Effector CD8-positive, alpha-beta T cell (primary cell): ENCODE results near the gene BPI.
"Not testable (repeated sequence)": the region's sequence is repeated elsewhere in the genome, so short reads cannot be mapped to it uniquely, and the experiment has no call there.

Experiments
- DNase-seq: peaks from one replicate; lab custom pipeline; 2025; lab: John Stamatoyannopoulos, UW

BPI gene

DNA sequence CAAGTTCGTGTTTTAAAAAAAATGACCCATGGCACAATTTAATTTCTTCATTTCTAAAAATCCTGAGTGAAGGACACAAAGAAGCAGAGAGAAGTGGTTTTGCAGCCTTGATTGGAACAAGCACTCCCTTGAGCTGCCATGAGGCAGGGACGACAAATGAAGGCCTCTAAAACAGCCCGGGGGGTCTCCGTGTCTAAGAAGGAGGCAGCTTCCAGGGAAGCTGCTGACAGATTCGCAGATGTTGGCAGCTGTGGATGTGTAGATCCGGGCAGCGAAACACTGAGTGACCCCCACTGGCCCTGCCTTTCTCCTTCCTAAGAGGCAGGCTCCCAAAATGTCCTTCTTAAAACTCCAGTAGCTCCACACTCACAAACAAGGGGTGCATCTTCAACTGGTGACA is 32.8 kb downstream of the BPI start:
- no peak for DNase-seq

DNA sequence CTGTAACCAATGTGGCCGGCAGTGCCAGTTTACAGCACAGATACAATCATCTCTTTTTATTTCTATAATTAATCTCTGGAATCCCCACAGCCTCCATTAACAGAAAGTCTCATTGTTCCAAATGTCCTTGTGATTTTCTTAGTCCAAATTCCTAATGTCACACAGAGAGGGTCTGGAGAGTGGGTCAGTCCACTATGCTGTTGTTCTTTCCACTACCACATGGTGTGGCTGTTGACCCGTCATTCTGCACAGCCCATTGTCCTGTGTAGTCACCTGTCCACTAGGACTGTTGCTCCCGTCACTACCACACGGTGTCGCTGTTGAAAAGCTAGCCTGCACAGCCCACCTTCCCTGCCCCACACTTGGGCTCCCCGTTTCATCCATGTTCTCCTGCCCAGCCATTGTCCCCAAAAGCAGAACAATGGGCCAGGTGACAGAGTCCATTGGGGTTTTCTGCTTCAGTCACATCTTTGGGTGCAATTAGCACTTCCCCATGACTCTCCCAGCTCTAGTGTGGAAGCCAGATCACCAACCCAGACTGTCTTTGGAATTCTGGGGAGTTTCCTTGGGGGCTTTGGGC is 33.7 kb downstream of the BPI start:
- DNase-seq: no peak

GRCh38 chr20:38338849-38339520 is 35.0 kb downstream of the BPI start:
- DNase-seq: no peak

DNA sequence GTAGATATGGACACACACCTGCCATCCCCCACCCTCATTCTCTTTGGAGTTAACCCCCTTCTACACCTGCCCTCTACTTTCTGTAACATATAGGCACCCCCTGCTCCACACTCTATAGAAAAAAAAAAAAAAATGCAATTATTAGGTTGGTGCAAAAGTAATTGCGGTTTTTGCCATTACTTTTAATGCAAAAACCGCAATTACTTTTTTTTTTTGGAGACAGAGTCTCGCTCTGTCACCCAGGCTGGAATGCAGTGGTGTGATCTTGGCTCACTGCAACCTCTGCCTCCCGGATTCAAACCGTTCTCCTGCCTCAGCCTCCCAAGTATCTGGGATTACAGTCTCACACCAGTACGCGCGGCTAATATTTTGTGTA is 35.6 kb downstream of the BPI start:
- DNase-seq: not testable (repeated sequence)

DNA sequence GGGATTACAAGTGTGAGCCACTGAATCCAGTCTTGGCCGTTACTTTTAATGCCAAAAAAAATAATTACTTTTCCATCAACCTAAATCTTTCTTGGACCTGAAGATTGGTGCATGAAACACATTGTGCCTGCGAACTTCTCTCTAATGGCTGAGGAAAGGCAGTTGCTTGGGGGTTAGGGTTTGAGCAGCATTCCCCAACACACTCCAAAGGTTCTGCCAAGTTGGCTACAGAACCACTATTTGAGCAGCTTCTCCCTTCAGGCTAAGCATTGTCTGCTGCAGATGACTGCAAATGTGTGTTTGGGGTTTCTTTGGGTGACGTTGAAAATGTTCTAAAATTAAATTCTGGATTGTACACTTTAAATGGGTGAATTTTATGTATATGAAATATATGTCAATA is 36.0 kb downstream of the BPI start:
- no peak for DNase-seq

DNA sequence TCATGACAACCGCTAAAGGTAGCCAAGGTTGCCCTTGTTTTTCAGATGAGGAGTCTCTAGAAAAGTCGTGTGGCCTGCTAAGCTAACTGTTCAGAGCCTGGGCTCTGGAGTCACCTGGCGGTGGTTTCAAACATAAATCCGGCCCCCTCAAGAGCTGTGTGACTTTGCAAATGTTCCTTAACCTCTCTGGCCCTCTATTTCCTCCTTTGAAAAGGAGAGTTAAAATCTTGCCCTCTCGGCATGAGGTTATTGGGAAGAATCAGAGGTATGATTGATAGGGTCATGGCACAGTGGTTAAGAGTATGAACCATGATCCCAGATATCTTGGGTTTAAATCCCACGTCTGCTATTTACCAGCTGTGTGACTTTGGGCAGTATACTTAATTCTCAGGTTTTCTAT is 36.7 kb downstream of the BPI start:
- no peak for DNase-seq

GRCh38 chr20:38342216-38342615 is 38.3 kb downstream of the BPI start:
- DNase-seq: no peak

GRCh38 chr20:38342713-38343310 is 38.9 kb downstream of the BPI start:
- no peak for DNase-seq

DNA sequence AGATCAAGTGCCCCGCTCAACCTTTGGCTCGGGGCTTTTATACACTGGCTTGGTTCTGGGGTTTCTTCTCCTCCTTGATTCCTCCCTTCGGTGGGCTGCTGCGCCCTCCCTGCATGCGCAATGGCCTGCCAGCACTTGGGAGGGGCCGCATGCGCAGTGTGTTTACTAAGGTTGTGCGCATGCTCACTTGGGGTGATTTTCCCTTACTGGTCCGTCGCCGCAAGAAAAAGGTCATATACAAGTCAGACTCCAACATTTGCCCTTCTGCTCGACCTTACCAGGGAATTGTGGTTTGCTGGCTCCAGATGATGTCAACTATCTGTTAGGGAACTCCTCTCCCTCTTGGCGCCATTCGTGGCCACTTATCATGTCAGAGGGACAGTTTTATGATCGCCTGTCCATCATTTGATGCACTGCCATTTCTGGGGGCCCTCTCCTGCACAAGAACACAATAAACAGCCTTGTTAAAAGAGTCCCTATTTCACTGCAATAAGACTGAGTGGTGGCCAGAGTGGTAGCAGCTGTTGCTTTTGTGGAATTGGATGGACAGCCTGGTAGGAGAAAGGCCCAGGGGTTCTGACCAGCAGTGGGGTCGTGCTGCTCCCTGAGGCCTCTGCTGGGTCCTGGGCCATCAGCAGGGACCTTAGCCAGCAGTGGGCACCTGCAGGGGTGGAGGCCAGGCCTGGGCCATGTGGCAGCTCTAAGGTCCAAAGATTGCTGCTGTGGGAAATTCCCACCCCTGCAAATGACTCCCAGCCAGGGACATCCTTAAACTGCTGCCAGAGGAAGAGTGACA is 39.6 kb downstream of the BPI start:
- no peak for DNase-seq

DNA sequence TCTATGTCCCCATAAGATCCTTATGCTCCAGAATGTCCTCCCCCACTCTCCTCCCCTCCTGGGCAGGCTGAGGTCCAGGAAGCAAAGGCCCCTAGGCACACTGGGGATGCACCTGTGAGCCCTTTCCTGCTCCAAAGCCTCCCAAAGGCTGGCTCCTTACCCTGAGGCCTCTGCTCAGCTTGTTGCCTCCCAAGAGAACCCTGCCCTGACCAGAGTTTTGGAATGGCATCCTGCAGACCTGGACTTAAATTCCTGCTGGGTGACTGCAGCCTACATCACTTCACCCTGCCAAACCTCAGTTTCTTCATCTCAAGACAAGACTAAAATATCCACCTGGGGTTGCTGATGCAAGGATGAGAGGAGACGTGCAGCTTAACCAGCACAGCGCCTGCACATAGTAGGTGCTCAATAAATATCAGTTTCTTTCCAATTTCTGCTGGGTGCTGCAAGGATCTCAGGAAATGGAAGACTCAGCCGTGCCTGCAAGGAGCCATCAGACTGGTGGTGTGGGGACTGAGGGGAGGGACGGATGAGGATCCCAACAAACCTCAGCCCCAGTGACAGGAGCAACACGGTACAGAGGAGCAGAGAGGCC is 40.2 kb downstream of the BPI start:
- no peak for DNase-seq

DNA sequence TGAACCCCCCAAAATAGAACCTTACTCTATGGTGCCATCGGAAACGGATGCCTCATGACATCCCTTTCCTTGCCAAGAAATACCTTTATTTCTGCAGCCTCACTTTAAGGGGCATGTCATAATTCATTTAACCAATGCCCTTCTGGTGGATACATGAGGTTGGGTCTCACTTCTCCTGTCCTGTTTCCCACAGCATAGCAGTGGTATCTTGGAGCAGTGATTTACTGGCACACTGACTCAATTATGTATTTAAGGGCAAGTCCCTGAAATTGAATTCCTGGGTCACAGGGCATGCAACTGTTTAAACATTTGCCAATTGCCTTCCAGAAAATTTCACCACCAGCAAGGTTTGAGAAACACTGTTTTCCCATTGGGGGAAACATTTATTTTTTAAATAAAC is 41.7 kb downstream of the BPI start:
- no peak for DNase-seq

GRCh38 chr20:38346247-38346651 is 42.3 kb downstream of the BPI start, which contains the start of gene LBP:
Gene LBP, plus strand, starts transcription at chr20:38346482. Its CDS starts 35 bp downstream, at chr20:38346517.
- no peak for DNase-seq

DNA sequence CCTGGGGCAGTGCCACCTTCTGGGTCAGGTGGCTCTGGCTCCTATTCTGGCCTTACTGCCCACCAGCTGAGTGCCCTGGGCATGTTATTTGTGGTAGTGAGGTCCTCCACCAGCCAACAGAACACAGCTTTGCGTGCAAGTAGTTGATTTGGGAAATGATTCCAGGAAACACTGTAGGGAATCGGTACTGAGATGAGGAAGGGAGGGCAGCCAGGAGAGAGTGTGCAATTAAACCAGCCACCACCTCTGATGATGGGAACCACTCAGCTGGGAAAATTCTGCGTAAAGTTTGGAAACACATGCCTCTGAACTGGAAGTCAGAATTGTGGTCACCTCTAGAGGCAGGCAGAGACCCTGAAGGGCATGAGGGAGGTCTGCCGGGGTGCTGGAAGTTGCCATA is 42.8 kb downstream of the BPI start:
- DNase-seq: no peak

DNA sequence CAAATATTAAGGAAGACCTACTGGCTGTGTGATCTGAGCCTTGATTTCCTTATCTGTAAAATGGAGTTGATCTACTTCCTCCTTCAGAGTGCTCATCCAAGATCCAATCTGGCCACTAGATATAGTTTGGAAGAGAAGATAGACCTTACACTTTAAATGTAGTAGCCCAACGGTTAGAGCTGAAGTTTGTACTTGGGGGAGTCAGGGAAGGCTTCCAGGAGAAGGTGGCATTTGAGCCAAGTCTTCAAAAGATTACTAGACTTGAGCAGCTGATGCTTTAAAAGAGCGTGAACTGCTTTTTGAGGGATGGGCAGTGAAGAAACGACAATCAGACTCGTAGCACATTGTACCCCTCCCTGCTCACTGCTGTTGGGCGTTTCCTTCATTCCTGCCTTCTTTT is 45.9 kb downstream of the BPI start:
- DNase-seq: no peak

DNA sequence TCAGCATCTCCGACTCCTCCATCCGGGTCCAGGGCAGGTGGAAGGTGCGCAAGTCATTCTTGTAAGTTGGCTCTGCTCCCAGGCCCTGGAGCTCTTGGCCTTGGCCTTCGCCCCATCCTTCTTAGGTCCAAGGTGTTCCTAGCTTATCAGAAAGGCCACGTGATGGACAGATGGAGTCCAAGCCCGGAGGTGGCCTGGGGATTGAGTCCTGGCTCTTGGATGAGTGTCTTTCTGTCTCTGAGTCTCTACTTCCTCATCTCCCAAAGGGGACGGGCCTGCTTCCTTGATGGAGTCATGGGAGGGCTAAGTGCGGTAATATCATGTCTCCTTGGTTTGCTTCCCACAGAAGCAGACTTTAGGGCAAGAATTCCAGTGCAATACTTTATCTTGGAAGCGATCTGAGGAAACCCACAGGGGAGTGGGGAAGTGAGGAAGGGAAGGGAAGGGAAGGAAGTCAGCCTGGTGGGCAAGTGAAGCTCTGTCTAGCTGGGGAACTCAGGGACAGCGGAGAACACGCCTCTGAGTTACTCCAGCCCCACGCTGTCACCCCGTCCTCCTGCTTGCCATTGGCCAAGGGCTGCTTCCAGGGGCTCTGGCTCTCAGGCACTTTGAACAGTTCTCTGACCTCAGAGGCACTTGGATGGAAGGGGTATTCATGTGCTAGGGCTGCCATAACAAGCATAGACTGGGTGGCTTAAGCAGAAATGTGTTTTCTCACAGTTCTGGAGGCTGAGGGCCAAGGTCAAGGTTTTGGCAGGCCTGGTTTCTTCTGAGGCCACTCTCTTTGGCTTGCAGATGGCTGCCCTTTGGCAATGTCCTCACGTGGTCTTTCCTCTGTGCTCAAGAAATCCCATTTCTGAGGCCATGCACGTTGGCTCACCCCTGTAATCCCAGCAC is 47.2 kb downstream of the BPI start:
- DNase-seq: no peak

DNA sequence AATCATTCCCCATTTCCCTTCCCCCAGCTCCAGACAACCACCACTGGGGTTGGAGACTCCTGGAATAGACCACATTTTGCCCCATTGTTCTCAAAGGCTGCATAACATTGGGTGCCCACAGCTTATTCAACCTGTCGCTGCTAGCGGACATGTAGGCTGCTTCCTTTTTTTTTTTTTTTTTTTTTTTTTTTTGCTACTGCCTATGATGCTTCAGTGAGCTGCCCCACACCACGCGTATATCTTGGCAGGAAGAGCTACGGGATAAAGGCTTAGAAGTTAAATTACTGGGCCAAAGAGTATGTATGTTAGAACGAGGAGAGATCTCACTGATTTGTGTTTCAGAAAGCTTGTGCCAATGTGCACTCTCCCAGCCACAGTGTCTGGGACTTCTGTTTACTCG is 49.4 kb downstream of the BPI start:
- no peak for DNase-seq

- no peak for DNase-seq
These were observed 50.3 kb downstream of the BPI start for GRCh38 chr20:38354227-38354626.

- no peak for DNase-seq
These were observed 51.4 kb downstream of the BPI start for GRCh38 chr20:38355161-38356012.

DNA sequence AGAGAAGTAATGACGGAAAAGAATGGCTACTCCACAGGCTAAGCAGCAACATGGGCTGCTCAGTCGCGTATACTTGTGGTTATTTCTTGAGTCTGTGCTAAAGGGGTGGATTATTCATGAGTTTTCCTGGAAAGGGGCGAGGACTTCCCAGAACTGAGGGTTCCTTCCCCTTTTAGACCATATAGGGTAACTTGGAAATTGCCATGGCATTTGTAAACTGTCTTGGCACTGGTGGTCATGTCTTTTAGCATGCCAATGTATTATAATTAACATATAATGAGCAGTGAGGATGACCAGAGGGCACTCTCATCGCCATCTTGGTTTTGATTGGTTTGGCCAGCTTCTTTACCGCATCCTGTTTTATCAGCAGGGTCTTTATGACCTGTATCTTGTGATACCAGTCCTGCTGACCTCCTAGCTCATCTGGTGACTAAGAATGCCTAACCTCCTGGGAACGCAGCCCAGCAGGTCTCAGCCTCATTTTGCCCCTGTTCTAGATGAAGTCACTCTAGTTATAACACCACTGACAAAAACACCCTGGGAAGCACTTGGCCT is 53.8 kb downstream of the BPI start:
- no peak for DNase-seq

DNA sequence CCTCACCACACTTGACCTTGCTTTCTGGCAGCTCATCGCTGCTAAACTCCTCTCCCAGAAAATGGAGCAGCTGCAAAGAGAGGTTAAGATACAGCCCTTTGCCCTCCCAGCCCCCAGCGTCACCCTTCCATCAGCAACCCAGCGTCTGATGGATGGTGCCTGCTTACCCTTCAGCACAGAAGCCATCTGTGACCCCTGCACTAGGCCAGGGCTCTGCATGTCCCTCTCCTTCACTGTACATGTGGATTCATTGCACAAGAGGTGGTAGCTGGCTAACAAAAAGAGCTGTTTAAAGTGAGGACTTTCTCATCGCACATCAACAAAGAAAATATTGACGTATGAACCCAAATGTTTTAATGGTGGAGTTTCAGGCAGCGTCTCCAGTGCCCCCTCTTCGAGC is 54.6 kb downstream of the BPI start:
- no peak for DNase-seq
